A375 (cell line): ENCODE measurements around the gene TMEM141. TPM values are rescaled to one million over a fixed set of nuclear protein-coding genes. Genes with fewer than 3 reads are reported as not detected.

Source experiments
- small RNA-seq: library from RNA; depleted of rRNA; stranded (forward); fragments of <200 nt; gene quantifications from one replicate; pipeline ENCODE3, GENCODE V24; 2014
- total RNA-seq: library from RNA; depleted of rRNA; stranded (reverse); fragments of >200 nt; shearing (Covaris generic); gene quantifications from 2 replicates; pipeline ENCODE4 v1.2.3, GENCODE V29; 2014; rRNA removed

TMEM141 gene
- 97.1 and 113 TPM in 2 replicates for total RNA-seq

GRCh38 chr9:136790640-136791515 lies at the start of gene TMEM141:
TSS of gene TMEM141 (plus strand) at chr9:136791344. CDS start at chr9:136791371, 27 bp downstream.

GRCh38 chr9:136742591-136743391 lies 48.4 kb upstream of the TMEM141 start, which contains the start of gene LCN10:
TSS of gene LCN10 (minus strand) at chr9:136742940. CDS start at chr9:136742903, 37 bp downstream.

GRCh38 chr9:136748201-136748600 lies 42.9 kb upstream of the TMEM141 start, which contains the start of gene LCN6:
TSS of gene LCN6 (minus strand) at chr9:136748525. CDS start at chr9:136748483, 42 bp downstream.

GRCh38 chr9:136764301-136764891 lies 26.7 kb upstream of the TMEM141 start, which contains the start of gene LCN15:
TSS of gene LCN15 (minus strand) at chr9:136764518. CDS start at chr9:136764488, 30 bp downstream.

GRCh38 chr9:136796238-136796774 lies 5.2 kb downstream of the TMEM141 start, which contains the start of gene CCDC183:
TSS of gene CCDC183 (plus strand) at chr9:136796338. CDS start at chr9:136796398, 60 bp downstream.

GRCh38 chr9:136807281-136808074 lies 16.3 kb downstream of the TMEM141 start, which contains the start of gene RABL6:
TSS of gene RABL6 (plus strand) at chr9:136807948. CDS start at chr9:136808197, 249 bp downstream.

GRCh38 chr9:136842380-136842948 lies 51.3 kb downstream of the TMEM141 start, which contains the start of gene AJM1:
TSS of gene AJM1 (plus strand) at chr9:136842478. CDS start at chr9:136844415, 1,937 bp downstream.

Small RNAs within 50 kb of the gene (small RNA-seq; reads per million reads assigned to genes)
- gene AL355987.2, result not detected
- gene ATP6V1G1P3, result not detected
- gene MIR4292, result not detected
- not detected for gene MIR6722

Other genes with a start within 250 kb of the TMEM141 start
- 18.7 and 24.1 TPM in 2 replicates for gene NOTCH1, start 245.3 kb upstream of the TMEM141 start, total RNA-seq
- gene EGFL7, start 128.4 kb upstream of the TMEM141 start, total RNA-seq, result 21.5 and 22.0 TPM in 2 replicates
- gene AGPAT2, start 103.9 kb upstream of the TMEM141 start, total RNA-seq, result 56.8 and 57.1 TPM in 2 replicates
- 12.7 and 16.4 TPM in 2 replicates for gene DIPK1B, start 78.8 kb upstream of the TMEM141 start, total RNA-seq
- 0.15 TPM in 1 of 2 replicates, not detected in the other for gene LCN10, start 48.4 kb upstream of the TMEM141 start, total RNA-seq
- gene LCN6, start 42.8 kb upstream of the TMEM141 start, total RNA-seq, result not detected in 2 replicates
- gene LCN8, start 33.1 kb upstream of the TMEM141 start, total RNA-seq, result not detected in 2 replicates
- gene LCN15, start 26.8 kb upstream of the TMEM141 start, total RNA-seq, result not detected in 2 replicates
- gene CCDC183, start 5.0 kb downstream of the TMEM141 start, total RNA-seq, result 0.13 TPM in 1 of 2 replicates, not detected in the other
- gene RABL6, start 16.6 kb downstream of the TMEM141 start, total RNA-seq, result 57.9 and 69.5 TPM in 2 replicates
- 3.0 and 4.7 TPM in 2 replicates for gene AJM1, start 51.1 kb downstream of the TMEM141 start, total RNA-seq
- gene PHPT1, start 58.1 kb downstream of the TMEM141 start, total RNA-seq, result 153 and 181 TPM in 2 replicates
- 3.6 TPM in 2 replicates for gene MAMDC4, start 61.0 kb downstream of the TMEM141 start, total RNA-seq
- 542 and 544 TPM in 2 replicates for gene EDF1, start 75.0 kb downstream of the TMEM141 start, total RNA-seq
- 17.4 and 23.1 TPM in 2 replicates for gene TRAF2, start 95.2 kb downstream of the TMEM141 start, total RNA-seq
- 108 and 131 TPM in 2 replicates for gene FBXW5, start 153.4 kb downstream of the TMEM141 start, total RNA-seq
- gene C8G, start 153.9 kb downstream of the TMEM141 start, total RNA-seq, result not detected in 2 replicates
- 1.1 TPM in 1 of 2 replicates, not detected in the other for gene LCN12, start 160.9 kb downstream of the TMEM141 start, total RNA-seq
- gene PTGDS, start 186.2 kb downstream of the TMEM141 start, total RNA-seq, result 1.4 TPM in 1 of 2 replicates, not detected in the other
- not detected in 2 replicates for gene LCNL1, start 191.6 kb downstream of the TMEM141 start, total RNA-seq
- 93.9 and 103 TPM in 2 replicates for gene PAXX, start 201.1 kb downstream of the TMEM141 start, total RNA-seq
- 0.19 TPM in 1 of 2 replicates, not detected in the other for gene CLIC3, start 205.2 kb downstream of the TMEM141 start, total RNA-seq
- 14.3 and 21.6 TPM in 2 replicates for gene ABCA2, start 236.9 kb downstream of the TMEM141 start, total RNA-seq
- not detected in 2 replicates for gene FUT7, start 240.7 kb downstream of the TMEM141 start, total RNA-seq